Parathyroid adenoma (tissue), 2 donors: Measurements from ENCODE around the gene ZNF146.
"Not testable (repeated sequence)": the region's sequence is repeated elsewhere in the genome, so short reads cannot be mapped to it uniquely, and the experiment has no call there.

Experiments used
- H2AFZ ChIP-seq: fragments of 300-600 bp; sonication (generic); one replicate; pipeline ENCODE4 v1.7.0; 2017; ENCODE audit warnings: antibody characterized with exemption, mild to moderate bottlenecking
- H3K27ac ChIP-seq: fragments of 300-600 bp; sonication (generic); one replicate; pipeline ENCODE4 v1.7.0; 2017
- H3K27me3 ChIP-seq: fragments of 300-600 bp; sonication (generic); one replicate; pipeline ENCODE4 v1.7.0; 2017; ENCODE audit warnings: low read length; ENCODE audit not compliant: control insufficient read depth, insufficient read depth
- H3K36me3 ChIP-seq: fragments of 300-600 bp; sonication (generic); one replicate; pipeline ENCODE4 v1.7.0; 2017; ENCODE audit warnings: low read length; ENCODE audit not compliant: control insufficient read depth, insufficient read depth
- H3K4me1 ChIP-seq: fragments of 300-600 bp; sonication (generic); one replicate; pipeline ENCODE4 v1.7.0; 2017; ENCODE audit warnings: control low read depth
- H3K4me2 ChIP-seq: fragments of 300-600 bp; sonication (generic); one replicate; pipeline ENCODE4 v1.7.0; 2017; ENCODE audit warnings: low read length
- H3K4me3 ChIP-seq: fragments of 300-600 bp; sonication (generic); one replicate; pipeline ENCODE4 v1.7.0; 2017; ENCODE audit warnings: low read depth, low read length
- H3K79me2 ChIP-seq: fragments of 300-600 bp; sonication (generic); one replicate; pipeline ENCODE4 v1.7.0; 2017; ENCODE audit warnings: control low read depth
- H3K9ac ChIP-seq: fragments of 300-600 bp; sonication (generic); one replicate; pipeline ENCODE4 v1.7.0; 2017; ENCODE audit warnings: mild to moderate bottlenecking
- H3K9me3 ChIP-seq: fragments of 300-600 bp; sonication (generic); one replicate; pipeline ENCODE4 v1.7.0; 2017; ENCODE audit warnings: low read length; ENCODE audit not compliant: control insufficient read depth
- TF ChIP-seq, protein P1 (sequence below): fragments of 300-600 bp; sonication (generic); IDR thresholded peaks from one replicate; pipeline ENCODE4 v1.7.0; 2017; ENCODE audit warnings: antibody characterized with exemption, mild to moderate bottlenecking
- donor health status: primary hyperparathyroidism.

ZNF146 gene

DNA sequence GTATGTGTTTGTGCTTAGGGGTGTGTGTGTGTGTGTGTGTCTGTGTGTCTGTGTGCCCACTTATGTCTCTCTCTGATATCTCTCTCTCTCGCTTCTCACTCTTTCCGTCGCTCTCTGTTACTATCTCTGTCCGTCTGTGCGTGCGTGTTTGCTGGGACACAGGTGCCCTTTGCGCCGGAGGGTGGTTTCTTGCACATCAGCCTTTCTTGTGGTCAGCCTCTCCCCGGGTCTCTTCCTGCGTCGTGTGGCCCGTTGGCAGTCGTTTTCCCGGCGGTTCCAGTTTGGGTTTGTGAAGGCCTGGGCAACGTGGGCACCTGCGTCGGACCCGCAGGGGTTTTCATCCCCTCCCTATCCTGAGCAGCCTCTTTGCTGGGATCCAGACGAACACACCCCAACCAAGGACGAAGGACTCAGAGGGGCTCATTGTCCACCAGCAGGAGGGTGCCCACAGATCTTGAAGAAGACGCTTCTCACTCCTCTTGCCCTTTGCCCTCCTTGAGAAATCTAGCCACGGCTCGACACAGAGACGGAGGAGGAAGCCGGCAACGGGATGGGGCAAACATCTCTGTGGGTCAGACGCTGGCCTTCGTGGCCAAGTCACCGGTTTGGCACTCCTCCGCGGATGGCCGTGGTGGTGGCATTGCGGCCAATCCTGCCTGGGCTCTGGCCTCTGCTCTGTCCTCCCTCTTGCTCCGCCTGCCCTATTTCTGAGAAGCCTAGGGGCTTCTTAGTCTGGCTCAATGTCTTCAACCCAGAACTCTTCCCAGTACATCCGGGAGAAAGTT lies 52.3 kb downstream of the ZNF146 start:
- Histone ChIP-seq H2AFZ (no peak overlapping the region), H3K27ac (no peak overlapping the region), H3K36me3 (no peaks in the 10 kb centered on the region), H3K9me3 (no peaks in the 10 kb centered on the region), H3K27me3 (no peaks in the 10 kb centered on the region), H3K4me2 (no peak overlapping the region), H3K4me1 (no peaks in the 10 kb centered on the region), H3K79me2 (no peaks in the 10 kb centered on the region), H3K9ac (no peak overlapping the region), H3K4me3 (no peak overlapping the region)
- TF ChIP-seq, protein P1, sequence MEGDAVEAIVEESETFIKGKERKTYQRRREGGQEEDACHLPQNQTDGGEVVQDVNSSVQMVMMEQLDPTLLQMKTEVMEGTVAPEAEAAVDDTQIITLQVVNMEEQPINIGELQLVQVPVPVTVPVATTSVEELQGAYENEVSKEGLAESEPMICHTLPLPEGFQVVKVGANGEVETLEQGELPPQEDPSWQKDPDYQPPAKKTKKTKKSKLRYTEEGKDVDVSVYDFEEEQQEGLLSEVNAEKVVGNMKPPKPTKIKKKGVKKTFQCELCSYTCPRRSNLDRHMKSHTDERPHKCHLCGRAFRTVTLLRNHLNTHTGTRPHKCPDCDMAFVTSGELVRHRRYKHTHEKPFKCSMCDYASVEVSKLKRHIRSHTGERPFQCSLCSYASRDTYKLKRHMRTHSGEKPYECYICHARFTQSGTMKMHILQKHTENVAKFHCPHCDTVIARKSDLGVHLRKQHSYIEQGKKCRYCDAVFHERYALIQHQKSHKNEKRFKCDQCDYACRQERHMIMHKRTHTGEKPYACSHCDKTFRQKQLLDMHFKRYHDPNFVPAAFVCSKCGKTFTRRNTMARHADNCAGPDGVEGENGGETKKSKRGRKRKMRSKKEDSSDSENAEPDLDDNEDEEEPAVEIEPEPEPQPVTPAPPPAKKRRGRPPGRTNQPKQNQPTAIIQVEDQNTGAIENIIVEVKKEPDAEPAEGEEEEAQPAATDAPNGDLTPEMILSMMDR, result no peak

DNA sequence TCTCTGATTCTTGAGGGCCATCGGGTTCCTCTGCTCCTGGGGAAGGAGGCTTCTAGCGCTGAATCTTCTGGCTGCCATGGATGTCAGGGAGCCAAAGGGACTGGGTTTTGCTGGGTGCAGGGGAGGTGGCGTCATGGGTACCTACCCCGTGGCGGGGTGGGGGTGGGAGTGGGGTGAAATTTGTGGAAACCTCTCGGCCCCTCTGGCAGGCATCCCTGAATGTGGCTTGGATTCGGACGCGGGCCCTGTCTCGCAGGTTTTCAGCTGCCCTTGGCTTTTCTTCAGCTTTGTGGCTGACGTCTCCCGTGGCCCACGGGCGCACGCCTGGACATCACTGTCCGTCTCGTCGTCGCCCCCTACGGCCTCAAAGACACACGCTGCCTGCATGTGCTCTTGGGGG lies 53.2 kb downstream of the ZNF146 start:
- H3K4me3 ChIP-seq, H3K9me3 ChIP-seq, H3K9ac ChIP-seq, H3K36me3 ChIP-seq, H2AFZ ChIP-seq, H3K79me2 ChIP-seq, H3K27ac ChIP-seq, H3K27me3 ChIP-seq, H3K4me2 ChIP-seq, H3K4me1 ChIP-seq: not testable (repeated sequence)

DNA sequence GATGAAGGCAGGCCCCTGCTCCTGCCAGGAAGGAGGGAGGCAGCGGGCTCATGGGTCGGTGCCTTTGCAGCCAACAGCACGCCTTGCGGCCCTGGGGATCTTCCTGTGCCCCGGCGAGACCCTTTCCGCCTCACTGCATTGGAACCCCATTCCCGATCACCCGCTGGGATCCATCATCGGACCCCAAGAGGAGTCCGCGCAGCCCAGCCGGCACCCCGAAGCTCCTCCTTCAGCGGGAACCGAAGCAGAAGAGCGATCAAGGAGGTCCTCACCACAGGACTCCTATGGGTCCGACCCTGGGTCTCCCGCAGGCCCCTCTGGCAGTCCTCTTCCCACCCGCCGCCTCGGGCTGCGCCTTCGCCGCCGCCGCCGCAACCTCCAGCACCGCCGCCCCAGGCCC lies 53.7 kb downstream of the ZNF146 start:
- not testable (repeated sequence) for H3K27ac ChIP-seq, H3K4me3 ChIP-seq, H3K27me3 ChIP-seq, H3K79me2 ChIP-seq, H3K36me3 ChIP-seq, H3K4me2 ChIP-seq, H3K9me3 ChIP-seq, H2AFZ ChIP-seq, H3K4me1 ChIP-seq, H3K9ac ChIP-seq

GRCh38 chr19:36269295-36269694 lies 54.4 kb downstream of the ZNF146 start:
- not testable (repeated sequence) for H3K27ac ChIP-seq, H3K4me3 ChIP-seq, H3K36me3 ChIP-seq, H3K9ac ChIP-seq, H3K4me1 ChIP-seq, H3K27me3 ChIP-seq, H3K4me2 ChIP-seq, H3K9me3 ChIP-seq, H2AFZ ChIP-seq, H3K79me2 ChIP-seq
